Measurements from ENCODE around the gene PGAM1. TPM values are rescaled to one million over a fixed set of nuclear protein-coding genes. Genes with fewer than 3 reads are reported as not detected.

Gene PGAM1
- total RNA-seq, 1 experiment from 2014 or later = 497 TPM

GRCh38 chr10:97434055-97434454 is 8.1 kb downstream of the PGAM1 start:
- H3K9me2 ChIP-seq (ENCODE audit: insufficient read depth) = no peaks in the 10 kb centered on the region
- H3K9me3 ChIP-seq (ENCODE audit: control insufficient read depth in 1 of 2, insufficient read depth in 1 of 2, low read depth in 1 of 2, low read length in 2 of 2) = no peaks in the 10 kb centered on the region
- TF ChIP-seq ZFX (IDR thresholded peaks at IDR 0.05) (no peak), SRF (IDR thresholded peaks at IDR 0.05; ENCODE audit: low read depth) (no peak), ZNF274 (IDR thresholded peaks at IDR 0.05; ENCODE audit: low read depth, low read length) (no peak), CEBPB (IDR thresholded peaks at IDR 0.05; ENCODE audit: low read depth) (no peak), ZBTB33 (IDR thresholded peaks at IDR 0.05; ENCODE audit: extremely low read depth, insufficient replicate concordance, low read length) (no peak), CBX3 (IDR thresholded peaks at IDR 0.05; ENCODE audit: low read depth) (no peak), ELF1 (IDR thresholded peaks at IDR 0.05; ENCODE audit: borderline replicate concordance, low read depth) (no peak), SIN3A (IDR thresholded peaks at IDR 0.05; ENCODE audit: low read depth) (no peak)
- TF ChIP-seq, protein P1, sequence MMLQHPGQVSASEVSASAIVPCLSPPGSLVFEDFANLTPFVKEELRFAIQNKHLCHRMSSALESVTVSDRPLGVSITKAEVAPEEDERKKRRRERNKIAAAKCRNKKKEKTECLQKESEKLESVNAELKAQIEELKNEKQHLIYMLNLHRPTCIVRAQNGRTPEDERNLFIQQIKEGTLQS (IDR thresholded peaks at IDR 0.05) = no peak
- BruUV-seq (replicated peaks) = no TSS peak
- H3K27me3 ChIP-seq (ENCODE audit: insufficient read depth, low read length) = no peaks in the 10 kb centered on the region
- ATAC-seq = peak; percentile 65
- intact Hi-C loops (cut with micrococcal nuclease) = no loop called here
- no peak for DNase-seq (ENCODE audit: low read depth, low spot score)
- no peaks in the 10 kb centered on the region; a peak in 2 of 4 replicates for H3K4me1 ChIP-seq (ENCODE audit: control insufficient read depth in 1 of 2, insufficient read depth in 2 of 2, low read length in 2 of 2)
- peaks cover 34 to 48% of the 10 kb centered on the region in 2 experiments for H3K36me3 ChIP-seq (ENCODE audit: control insufficient read depth in 1 of 2, insufficient read depth in 2 of 2, low read length in 2 of 2)
- H2AFZ ChIP-seq (ENCODE audit: low read depth, low read length, poor library complexity, severe bottlenecking) = no peak overlapping the region
- H3K4me2 ChIP-seq (ENCODE audit: low read length) = no peak overlapping the region
- peaks cover 31% of the 10 kb centered on the region for H3K79me2 ChIP-seq (ENCODE audit: insufficient read depth, low read length)
- no peak overlapping the region for H3K9ac ChIP-seq (ENCODE audit: low read length)
- H3K27ac ChIP-seq (ENCODE audit: low read depth, low read length) = no peak overlapping the region
- H4K20me1 ChIP-seq (ENCODE audit: insufficient read depth) = peaks cover 14% of the 10 kb centered on the region; the same call in 1 of the 2 replicates
- RAD21 ChIA-PET (ENCODE audit: low non-redundant PET in 1 of 2, low total read pairs in 2 of 2, uncharacterized antibody in 2 of 2, unreplicated experiment in 2 of 2) = no interaction called here
- no peak overlapping the region for H3K4me3 ChIP-seq (replicated peaks in 1 of 2; ENCODE audit: low read depth in 1 of 2, low read length in 2 of 2)
- POLR2A ChIA-PET = interaction anchor here (0.9 to 1.0 kb wide), 2 partner anchors 20 to 22 kb away, joined by 3 read pairs; no protein-coding TSS in a partner anchor
- CTCF ChIA-PET = no interaction called here
